IPS-15b (cell line): ENCODE measurements around the gene ATAD3C.
A peak's percentile ranks its signal among the peaks of the same experiment; 100 is the strongest.
"Not testable (repeated sequence)": the region's sequence is repeated elsewhere in the genome, so short reads cannot be mapped to it uniquely, and the experiment has no call there.

Experiments
- H3K27me3 ChIP-seq: one replicate; pipeline ENCODE4 v1.6.1; 2013; ENCODE audit warnings: low read length; ENCODE audit not compliant: control insufficient read depth, insufficient read depth
- H3K36me3 ChIP-seq: one replicate; pipeline ENCODE4 v1.6.1; 2013; ENCODE audit warnings: low read length; ENCODE audit not compliant: control insufficient read depth, insufficient read depth
- H3K4me1 ChIP-seq: one replicate; pipeline ENCODE4 v1.6.1; 2013; ENCODE audit warnings: mild to moderate bottlenecking, low read length; ENCODE audit not compliant: control insufficient read depth, insufficient read depth
- H3K4me3 ChIP-seq: one replicate; pipeline ENCODE4 v1.5.1; 2013; ENCODE audit warnings: low read depth, low read length
- H3K9ac ChIP-seq: one replicate; pipeline ENCODE4 v1.6.1; 2013; ENCODE audit warnings: low read depth, mild to moderate bottlenecking, low read length
- H3K9me3 ChIP-seq: one replicate; pipeline ENCODE4 v1.6.1; 2013; ENCODE audit warnings: mild to moderate bottlenecking, low read length; ENCODE audit not compliant: control insufficient read depth, insufficient read depth

Gene ATAD3C

DNA sequence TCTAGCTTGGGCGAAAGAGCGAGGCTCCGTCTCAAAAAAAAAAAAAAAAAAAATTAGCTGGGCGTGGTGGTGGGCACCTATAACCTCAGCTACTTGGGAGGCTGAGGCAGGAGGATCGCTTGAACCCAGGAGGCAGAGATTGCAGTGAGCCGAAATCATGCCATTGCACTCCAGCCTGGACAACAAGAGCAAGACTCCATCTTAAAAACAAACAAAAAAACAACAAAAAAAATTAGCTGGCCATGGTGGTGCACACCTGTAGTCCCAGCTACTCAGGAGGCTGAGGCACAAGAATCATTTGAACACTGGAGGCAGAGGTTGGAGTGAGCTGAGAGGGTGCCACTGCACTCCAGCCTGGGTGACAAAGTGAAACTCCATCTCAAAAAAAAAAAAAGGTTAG lies 20.5 kb upstream of the ATAD3C start:
- not testable (repeated sequence) for H3K9me3 ChIP-seq, H3K27me3 ChIP-seq, H3K9ac ChIP-seq, H3K4me3 ChIP-seq, H3K36me3 ChIP-seq, H3K4me1 ChIP-seq

DNA sequence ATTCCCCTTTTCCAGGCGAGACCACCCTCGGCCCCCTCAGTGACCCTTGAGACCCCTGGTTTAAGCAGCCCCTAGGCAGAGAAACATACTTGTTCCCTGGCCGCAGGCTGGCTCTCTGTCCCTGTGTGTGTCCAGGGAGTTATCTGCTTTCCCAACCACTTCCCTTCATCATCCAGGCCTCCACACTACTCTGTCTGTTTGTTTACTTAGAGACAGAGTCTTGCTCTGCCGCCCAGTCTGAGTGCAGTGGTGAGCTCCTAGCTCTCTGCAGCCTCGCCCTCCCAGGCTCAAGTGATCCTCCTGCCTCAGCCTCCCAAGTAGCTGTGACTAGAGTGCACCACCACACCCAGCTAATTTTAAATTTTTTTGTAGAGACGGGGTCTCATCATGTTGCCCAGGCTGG lies 19.8 kb upstream of the ATAD3C start:
- no peaks in the 10 kb centered on the region for H3K27me3 ChIP-seq

DNA sequence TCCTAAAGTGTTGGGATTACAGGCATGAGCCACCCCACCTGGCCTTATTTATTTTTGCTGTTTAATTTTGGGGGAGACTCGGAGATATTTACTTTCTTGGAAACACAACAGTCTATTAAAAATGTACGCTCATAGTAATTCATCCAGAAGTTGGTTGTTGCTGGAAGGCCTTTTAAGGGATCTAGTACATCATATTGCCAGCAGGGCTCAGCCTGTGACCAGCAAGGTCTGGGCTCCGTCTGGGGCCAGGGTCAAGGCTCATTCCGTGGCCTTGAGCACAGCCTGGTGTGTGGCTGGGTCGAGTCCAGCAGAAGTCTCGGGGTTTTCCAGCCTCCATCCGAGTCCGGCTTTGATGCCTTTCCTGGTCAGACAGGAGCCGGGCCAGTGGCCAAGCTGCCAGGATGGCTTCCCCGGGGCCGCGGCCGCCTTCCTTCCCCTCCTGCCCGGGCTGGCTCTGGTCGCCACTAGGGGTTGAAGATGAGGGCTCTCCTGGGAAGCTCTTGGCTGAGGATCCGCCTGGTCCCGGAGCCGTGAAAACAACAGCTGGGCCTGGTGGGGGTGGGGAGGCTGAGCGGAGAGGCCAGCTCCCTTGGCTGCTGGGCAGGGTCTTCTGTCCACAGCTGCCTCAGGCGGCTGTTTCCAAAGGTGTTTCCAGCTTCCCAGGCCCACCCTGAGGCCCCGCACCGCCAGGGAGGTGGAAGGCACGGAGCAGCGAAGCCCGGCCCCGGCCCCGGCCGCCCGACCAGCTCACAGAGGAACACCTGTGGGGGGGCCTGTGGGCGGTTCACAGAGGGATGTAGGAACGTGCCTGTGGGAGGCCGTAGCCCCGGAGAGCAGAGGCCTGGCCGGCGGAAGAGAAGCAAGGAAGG lies 19.1 kb upstream of the ATAD3C start:
- Histone ChIP-seq H3K4me1 (peaks cover 4% of the 10 kb centered on the region), H3K36me3 (no peaks in the 10 kb centered on the region), H3K4me3 (no peak overlapping the region), H3K9me3 (no peaks in the 10 kb centered on the region), H3K9ac (peak overlapping the region; percentile 54), H3K27me3 (no peaks in the 10 kb centered on the region)

More for the DNA sequence above, 19.8 kb upstream of the ATAD3C start:
- H3K9ac ChIP-seq = no peak overlapping the region
- peaks cover under 1% of the 10 kb centered on the region for H3K4me1 ChIP-seq
- no peaks in the 10 kb centered on the region for H3K9me3 ChIP-seq
- no peaks in the 10 kb centered on the region for H3K36me3 ChIP-seq
- H3K4me3 ChIP-seq = no peak overlapping the region

DNA sequence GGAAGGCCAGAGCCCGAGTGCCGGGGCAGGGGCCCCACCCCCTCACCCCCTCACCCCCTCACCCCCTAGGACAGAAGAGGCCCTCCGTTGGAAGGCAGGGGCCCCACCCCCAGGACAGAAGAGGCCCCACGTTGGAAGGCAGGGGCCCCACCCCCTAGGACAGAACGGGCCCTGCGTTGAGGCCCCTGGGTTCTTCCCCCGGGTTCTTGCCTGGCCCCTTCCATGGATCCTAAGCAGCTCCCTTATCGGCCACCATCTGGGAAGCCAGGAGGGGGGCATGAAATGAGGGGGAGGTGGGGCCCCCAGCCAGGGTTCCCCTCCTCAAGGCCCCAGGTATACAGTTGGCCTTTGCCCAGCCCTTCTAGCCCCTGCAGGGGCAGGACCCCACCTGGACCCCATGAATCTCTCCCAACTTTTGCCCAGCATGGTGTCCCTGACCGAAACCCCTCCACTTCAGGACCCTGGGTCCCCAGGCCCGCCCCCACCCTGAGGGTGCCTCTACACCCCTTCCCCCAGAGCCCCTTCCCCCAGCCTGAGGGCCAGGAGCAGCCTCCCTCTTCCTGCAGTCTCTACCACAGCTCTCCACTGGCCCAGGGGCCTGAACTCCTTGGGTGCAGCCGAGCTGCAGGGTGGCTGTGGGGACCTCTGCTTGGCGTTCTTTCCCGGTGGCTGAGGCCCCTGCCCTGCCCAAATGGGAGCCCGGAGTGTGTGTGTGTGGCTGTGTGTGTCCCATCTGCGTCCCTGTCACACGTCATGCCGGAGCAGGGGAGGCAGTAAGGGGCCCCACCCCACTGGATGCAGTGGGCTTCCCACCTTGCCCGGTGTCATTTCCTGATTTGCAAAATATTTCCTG lies 18.3 kb upstream of the ATAD3C start:
- Histone ChIP-seq H3K27me3 (no peaks in the 10 kb centered on the region), H3K9ac (no peak overlapping the region), H3K4me1 (peaks cover 4% of the 10 kb centered on the region), H3K4me3 (no peak overlapping the region), H3K9me3 (no peaks in the 10 kb centered on the region), H3K36me3 (no peaks in the 10 kb centered on the region)

DNA sequence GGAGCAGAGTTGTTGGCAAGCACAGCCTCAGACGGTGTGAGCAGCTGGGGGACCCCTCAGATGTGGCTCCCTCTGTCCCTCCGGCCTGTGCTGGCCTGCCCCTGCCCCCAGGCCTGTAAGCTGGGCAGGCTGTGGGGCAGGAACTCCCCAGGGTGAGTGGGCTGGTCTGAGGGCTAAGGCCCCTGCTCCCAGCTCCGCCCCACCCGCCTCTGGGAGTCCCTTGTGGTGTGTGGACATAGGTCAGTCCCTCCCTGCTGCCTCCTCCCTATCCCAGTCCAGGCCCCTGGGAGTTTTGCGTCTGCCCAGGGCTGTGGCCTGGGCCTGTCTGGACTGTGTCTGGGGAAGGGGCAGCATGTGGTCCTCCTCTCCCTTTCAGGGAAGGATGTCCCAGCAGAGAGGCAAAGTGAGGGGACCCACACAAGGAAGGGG lies 17.6 kb upstream of the ATAD3C start:
- peaks cover 3% of the 10 kb centered on the region for H3K27me3 ChIP-seq
- H3K4me1 ChIP-seq = peaks cover 7% of the 10 kb centered on the region
- H3K36me3 ChIP-seq = no peaks in the 10 kb centered on the region
- H3K9me3 ChIP-seq = no peaks in the 10 kb centered on the region
- no peak overlapping the region for H3K9ac ChIP-seq
- H3K4me3 ChIP-seq = no peak overlapping the region

DNA sequence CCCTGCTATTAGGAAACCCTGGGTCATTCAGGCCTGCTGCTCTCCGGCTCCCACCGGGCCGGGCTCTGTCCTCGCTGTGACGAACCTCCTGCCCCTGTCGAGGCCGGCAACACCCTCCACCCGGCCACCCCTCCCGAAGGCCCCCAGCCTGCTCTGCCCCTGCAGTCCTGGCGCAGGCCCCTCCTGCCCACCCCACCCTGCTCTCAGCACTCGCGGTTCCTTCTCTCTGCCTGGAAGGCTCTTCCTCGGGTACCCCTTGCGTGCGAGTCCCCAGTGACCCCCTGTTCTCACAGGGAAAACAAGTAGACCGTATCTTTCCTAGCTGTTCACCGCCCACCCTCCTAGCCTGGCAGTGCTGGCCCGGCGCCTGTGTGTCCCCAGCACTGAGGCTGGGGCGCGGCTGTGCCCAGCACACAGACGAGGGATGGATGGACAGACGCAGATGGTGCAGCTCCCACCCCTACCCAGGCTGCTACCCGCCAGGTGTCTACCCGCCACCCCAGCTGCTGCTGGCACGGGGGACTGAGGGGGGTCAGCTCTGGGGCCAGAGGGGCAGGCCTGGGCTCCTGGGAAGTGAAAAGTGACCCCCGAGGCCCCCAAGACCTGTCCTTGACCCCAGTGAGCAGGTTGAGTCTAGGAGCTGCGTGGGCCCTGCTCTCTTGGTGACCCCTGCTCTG lies 17.1 kb upstream of the ATAD3C start:
- H3K9me3 ChIP-seq = no peaks in the 10 kb centered on the region
- peaks cover 3% of the 10 kb centered on the region for H3K27me3 ChIP-seq
- no peak overlapping the region for H3K9ac ChIP-seq
- no peaks in the 10 kb centered on the region for H3K36me3 ChIP-seq
- peaks cover 7% of the 10 kb centered on the region for H3K4me1 ChIP-seq
- no peak overlapping the region for H3K4me3 ChIP-seq

DNA sequence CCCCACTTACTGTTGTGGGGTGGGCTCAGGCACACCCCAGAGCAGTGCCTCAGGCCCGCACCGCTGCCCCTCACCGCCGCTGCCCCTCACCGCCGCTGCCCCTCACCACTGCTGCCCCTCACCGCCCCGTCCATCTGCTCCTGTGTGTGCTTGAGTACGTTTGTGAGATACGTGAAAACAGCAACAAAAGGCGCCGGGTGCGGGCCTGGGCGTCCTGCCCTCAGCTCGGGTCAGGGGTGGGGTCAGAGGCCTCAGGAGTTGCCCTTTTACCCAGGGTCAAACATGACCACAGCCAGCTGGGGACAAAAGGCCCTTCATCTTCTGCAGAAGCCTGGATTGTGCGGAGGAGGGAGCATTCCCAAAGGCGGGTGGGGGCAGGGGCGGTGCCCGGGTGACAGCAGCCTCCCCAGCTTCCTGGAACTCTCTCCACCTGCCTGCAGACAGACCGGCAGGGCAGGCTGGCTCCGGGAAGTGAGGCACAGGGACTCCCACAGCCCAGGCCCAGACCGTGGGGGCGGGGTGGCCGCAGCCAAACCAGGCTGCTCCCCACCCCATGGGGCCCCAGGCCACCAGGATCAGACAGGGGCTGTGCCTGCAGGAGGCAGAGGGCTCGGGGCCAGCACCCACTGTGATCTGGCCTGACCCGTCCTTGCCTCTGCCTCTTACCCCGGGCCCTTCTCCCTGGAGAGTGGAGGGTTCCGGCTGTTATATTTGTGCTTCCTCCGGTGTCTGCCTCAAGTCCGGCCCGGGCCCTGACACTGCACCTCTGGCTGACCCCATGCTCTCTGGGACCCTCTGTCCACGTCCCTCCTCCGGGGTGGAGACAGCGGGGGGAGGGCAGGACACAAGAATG lies 16.3 kb upstream of the ATAD3C start:
- H3K9ac ChIP-seq = peak overlapping the region; percentile 70
- peak overlapping the region; percentile 13 for H3K4me3 ChIP-seq
- H3K4me1 ChIP-seq = peaks cover 7% of the 10 kb centered on the region
- H3K27me3 ChIP-seq = peaks cover 3% of the 10 kb centered on the region
- no peaks in the 10 kb centered on the region for H3K9me3 ChIP-seq
- H3K36me3 ChIP-seq = no peaks in the 10 kb centered on the region

DNA sequence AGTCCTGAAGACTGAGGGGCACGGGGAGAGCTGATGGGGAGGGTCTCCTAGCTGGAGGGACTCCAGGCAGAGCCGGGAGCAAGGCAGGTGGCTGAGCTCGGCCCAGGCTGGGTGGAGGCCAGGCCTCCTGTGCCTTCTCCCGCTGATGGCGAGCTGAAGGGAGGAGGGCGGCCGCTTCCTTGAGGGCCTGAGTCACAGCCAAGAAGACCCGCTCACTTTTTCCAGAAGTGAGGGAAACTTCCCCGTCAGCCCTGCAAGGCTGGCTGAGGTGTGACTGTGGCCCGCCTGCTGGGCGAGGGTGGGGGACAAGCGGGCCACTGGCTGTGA lies 15.7 kb upstream of the ATAD3C start:
- Histone ChIP-seq H3K9me3 (no peaks in the 10 kb centered on the region), H3K4me1 (peaks cover 7% of the 10 kb centered on the region), H3K27me3 (peaks cover 3% of the 10 kb centered on the region), H3K36me3 (no peaks in the 10 kb centered on the region), H3K4me3 (peak overlapping the region; percentile 13), H3K9ac (peak overlapping the region; percentile 70)

DNA sequence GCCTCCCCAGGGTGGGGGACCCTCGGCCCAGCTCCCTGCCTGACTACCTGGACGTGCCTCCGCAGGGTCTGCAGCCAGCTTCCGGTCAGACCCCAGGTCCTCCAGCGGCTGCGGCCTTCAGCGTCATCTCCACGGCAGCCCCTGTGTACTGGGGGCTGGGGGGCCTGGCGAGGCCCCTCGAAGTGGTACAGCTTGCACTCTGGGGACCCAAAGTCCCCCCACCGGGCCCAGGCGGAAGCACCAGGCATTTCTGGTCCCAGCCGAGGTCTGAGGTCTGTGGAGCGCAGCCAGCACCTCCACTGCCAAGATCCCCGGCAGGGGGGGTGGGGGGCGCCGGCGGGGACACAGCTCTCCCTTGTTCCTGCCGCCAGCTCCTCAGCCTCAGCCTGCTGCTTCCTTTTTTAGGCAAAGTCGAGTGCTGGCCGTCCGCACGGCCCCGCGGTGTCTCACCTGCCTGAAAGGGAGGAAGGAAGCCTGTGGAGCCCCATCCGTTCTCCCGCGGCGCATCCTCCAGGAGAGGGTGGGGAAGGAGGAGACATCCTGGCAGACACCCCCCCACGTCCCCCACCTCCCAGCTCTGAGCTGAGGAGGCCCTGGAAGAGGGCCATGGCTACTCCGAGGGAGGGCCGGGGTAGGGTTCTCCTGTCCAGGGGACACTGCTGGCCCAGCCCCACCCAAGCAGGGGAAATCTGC lies 15.2 kb upstream of the ATAD3C start:
- peaks cover 7% of the 10 kb centered on the region for H3K4me1 ChIP-seq
- H3K9ac ChIP-seq = peak overlapping the region; percentile 70
- H3K36me3 ChIP-seq = peaks cover 3% of the 10 kb centered on the region
- H3K4me3 ChIP-seq = no peak overlapping the region
- no peaks in the 10 kb centered on the region for H3K9me3 ChIP-seq
- H3K27me3 ChIP-seq = peaks cover 3% of the 10 kb centered on the region

DNA sequence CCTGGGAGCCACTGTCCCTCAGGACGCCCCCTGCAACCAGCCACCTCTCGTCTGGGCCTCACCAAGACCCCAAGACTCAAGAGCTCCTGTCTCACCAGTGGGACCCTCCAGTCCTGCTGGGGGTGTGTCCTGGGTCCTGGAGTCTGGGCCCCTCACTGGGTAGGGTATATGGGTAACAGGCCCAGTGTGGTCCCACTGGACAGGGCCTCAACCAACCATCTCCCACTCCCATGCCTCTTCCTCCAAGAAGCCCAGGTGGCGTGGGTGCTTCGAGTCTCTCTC lies 14.7 kb upstream of the ATAD3C start:
- Histone ChIP-seq H3K4me1 (peaks cover 7% of the 10 kb centered on the region), H3K4me3 (peak overlapping the region; percentile 66)

More for the DNA sequence above, 14.7 kb upstream of the ATAD3C start:
- Histone ChIP-seq H3K9ac (peak overlapping the region; percentile 70), H3K36me3 (peaks cover 3% of the 10 kb centered on the region), H3K9me3 (no peaks in the 10 kb centered on the region), H3K27me3 (peaks cover 3% of the 10 kb centered on the region)
